Liver (tissue), 9 donors: ENCODE data around the gene COL6A2. TPM values are rescaled to one million over a fixed set of nuclear protein-coding genes. Genes with fewer than 3 reads are reported as not detected.
A peak's percentile ranks its signal among the peaks of the same experiment; 100 is the strongest.

Experiments
- DNase-seq: peaks from one replicate; pipeline ENCODE4 v3.0.0-alpha.2; 2017; ENCODE audit warnings: low spot score
- H3K27ac ChIP-seq, 2 donors: one replicate each; pipeline ENCODE4 v1.7.0; 2013; ENCODE audit warnings: inconsistent platforms in 2 of 2, low read length in 2 of 2, control low read depth in 1 of 2, low read depth in 1 of 2, mild to moderate bottlenecking in 1 of 2
- H3K27me3 ChIP-seq, 4 donors: one replicate each; pipeline versions ENCODE4 v1.6.1 to v1.7.0; 2013; ENCODE audit warnings: low read length in 3 of 4, inconsistent platforms in 1 of 4, mild to moderate bottlenecking in 1 of 4, moderate library complexity in 1 of 4; ENCODE audit not compliant: control insufficient read depth in 4 of 4, insufficient read depth in 4 of 4
- H3K36me3 ChIP-seq, 4 donors: one replicate each; pipeline versions ENCODE4 v1.6.1 to v1.7.0; 2013; ENCODE audit warnings: low read length in 3 of 4, mild to moderate bottlenecking in 3 of 4, low read depth in 1 of 4, moderate library complexity in 1 of 4; ENCODE audit not compliant: control insufficient read depth in 4 of 4, insufficient read depth in 3 of 4
- H3K4me1 ChIP-seq, 4 donors: one replicate each; pipeline versions ENCODE4 v1.6.1 to v1.7.0; 2013; ENCODE audit warnings: low read length in 3 of 4, mild to moderate bottlenecking in 3 of 4, moderate library complexity in 1 of 4; ENCODE audit not compliant: control insufficient read depth in 4 of 4, insufficient read depth in 4 of 4
- H3K4me3 ChIP-seq, 3 donors: one replicate each; pipeline versions ENCODE4 v1.6.1 to v1.7.0; 2013; ENCODE audit warnings: low read length in 3 of 3, control low read depth in 1 of 3, low read depth in 1 of 3, mild to moderate bottlenecking in 1 of 3
- H3K9ac ChIP-seq, 2 donors: one replicate each; pipeline ENCODE4 v1.7.0; 2013; ENCODE audit warnings: low read length in 2 of 2, mild to moderate bottlenecking in 2 of 2, moderate library complexity in 2 of 2, control low read depth in 1 of 2, low read depth in 1 of 2
- H3K9me3 ChIP-seq, 4 donors: one replicate each; pipeline versions ENCODE4 v1.6.1 to v1.7.0; 2013; ENCODE audit warnings: low read length in 3 of 4; ENCODE audit not compliant: control insufficient read depth in 4 of 4
- EGR1 ChIP-seq, 2 donors: IDR thresholded peaks; 2 replicates each; pipeline ENCODE4 v1.6.1; 2016 to 2018; ENCODE audit warnings: antibody characterized with exemption in 2 of 2, low read depth in 2 of 2
- FOXA1 ChIP-seq: IDR thresholded peaks from 2 replicates; pipeline ENCODE4 v1.6.1; 2016; ENCODE audit warnings: antibody characterized with exemption
- GABPA ChIP-seq, 2 donors: IDR thresholded peaks in 1 of 2; conservative IDR thresholded peaks in 1 of 2; 2 replicates each; pipeline ENCODE4 v1.6.1; 2016; ENCODE audit warnings: antibody characterized with exemption in 2 of 2, mild to moderate bottlenecking in 1 of 2, moderate library complexity in 1 of 2
- HNF4A ChIP-seq, 2 donors: conservative IDR thresholded peaks; 2 replicates each; pipeline ENCODE4 v1.6.1; 2016; ENCODE audit warnings: antibody characterized with exemption in 2 of 2, mild to moderate bottlenecking in 2 of 2
- HNF4G ChIP-seq: IDR thresholded peaks from 2 replicates; pipeline ENCODE4 v1.6.1; 2016; ENCODE audit warnings: antibody characterized with exemption
- JUND ChIP-seq, 2 donors: IDR thresholded peaks; 2 replicates each; pipeline ENCODE4 v1.6.1; 2016; ENCODE audit warnings: antibody characterized with exemption in 2 of 2
- NR2F2 ChIP-seq: IDR thresholded peaks from 2 replicates; pipeline ENCODE4 v1.6.1; 2016; ENCODE audit warnings: antibody characterized with exemption
- RAD21 ChIP-seq, 2 donors: IDR thresholded peaks; 2 replicates each; pipeline ENCODE4 v1.6.1; 2016; ENCODE audit warnings: antibody characterized with exemption in 2 of 2, mild to moderate bottlenecking in 2 of 2
- RXRA ChIP-seq, 2 donors: IDR thresholded peaks; 2 replicates each; pipeline ENCODE4 v1.6.1; 2017 to 2018; ENCODE audit warnings: antibody characterized with exemption in 2 of 2, mild to moderate bottlenecking in 1 of 2
- SP1 ChIP-seq: IDR thresholded peaks from 2 replicates; pipeline ENCODE4 v1.6.1; 2018; ENCODE audit warnings: antibody characterized with exemption, mild to moderate bottlenecking
- TAF1 ChIP-seq: conservative IDR thresholded peaks from 2 replicates; pipeline ENCODE4 v1.6.1; 2016; ENCODE audit warnings: antibody characterized with exemption, mild to moderate bottlenecking
- YY1 ChIP-seq: IDR thresholded peaks from 2 replicates; pipeline ENCODE4 v1.6.1; 2016; ENCODE audit warnings: antibody characterized with exemption, mild to moderate bottlenecking
- WGBS: extraction: QIAGEN DNeasy Blood & Tissue Kit; methylation state at CpG from one replicate; pipeline ENCODE4 v1.1.7; 2013; 5-methylcytosine and 5-hydroxymethylcytosine counted together
- polyA plus RNA-seq, 2 donors: library from polyadenylated mRNA; stranded (reverse) in 1 of 2; unstranded in 1 of 2; fragments of 200-250 nt in 1 of 2; fragments of >200 nt in 1 of 2; fragmentation: Nextera tagmentation in 1 of 2; extraction: Ambion mirVana in 1 of 2; gene quantifications; one replicate each; pipeline versions ENCODE4 v1.2.1 to v1.2.3, GENCODE V29; 2013 to 2015
- total RNA-seq, 2 donors: library from RNA; depleted of rRNA; stranded (reverse); fragments of >200 nt; gene quantifications; one replicate each; pipeline ENCODE4 v1.2.3, GENCODE V29; 2014
- TF ChIP-seq, protein P1 (sequence below): fragments of 150-350 bp; IDR thresholded peaks from 2 replicates; pipeline ENCODE4 v1.5.1; 2017; ENCODE audit warnings: improper control_type of control experiment, low read depth, low read length; ENCODE audit not compliant: missing input control
- TF ChIP-seq, protein P2 (sequence below): IDR thresholded peaks from 2 replicates; pipeline ENCODE4 v1.6.1; 2016; ENCODE audit warnings: antibody characterized with exemption
- TF ChIP-seq, protein P3 (sequence below): IDR thresholded peaks from 2 replicates; pipeline ENCODE4 v1.6.1; 2016; ENCODE audit warnings: antibody characterized with exemption, mild to moderate bottlenecking
- TF ChIP-seq, protein P4 (sequence below): IDR thresholded peaks from 2 replicates; pipeline ENCODE4 v1.6.1; 2016; ENCODE audit warnings: antibody characterized with exemption
- TF ChIP-seq, protein P5 (sequence below): IDR thresholded peaks from 2 replicates; pipeline ENCODE4 v1.6.1; 2016; ENCODE audit warnings: antibody characterized with exemption
- donor health status: healthy.
- donor health status: healthy.
- donor health status: healthy.
- donor health status: healthy.
- donor health status: healthy.

COL6A2 gene
- total and polyA plus RNA-seq, 4 donors: 5.8 to 80.8 (median 41.7) TPM

DNA sequence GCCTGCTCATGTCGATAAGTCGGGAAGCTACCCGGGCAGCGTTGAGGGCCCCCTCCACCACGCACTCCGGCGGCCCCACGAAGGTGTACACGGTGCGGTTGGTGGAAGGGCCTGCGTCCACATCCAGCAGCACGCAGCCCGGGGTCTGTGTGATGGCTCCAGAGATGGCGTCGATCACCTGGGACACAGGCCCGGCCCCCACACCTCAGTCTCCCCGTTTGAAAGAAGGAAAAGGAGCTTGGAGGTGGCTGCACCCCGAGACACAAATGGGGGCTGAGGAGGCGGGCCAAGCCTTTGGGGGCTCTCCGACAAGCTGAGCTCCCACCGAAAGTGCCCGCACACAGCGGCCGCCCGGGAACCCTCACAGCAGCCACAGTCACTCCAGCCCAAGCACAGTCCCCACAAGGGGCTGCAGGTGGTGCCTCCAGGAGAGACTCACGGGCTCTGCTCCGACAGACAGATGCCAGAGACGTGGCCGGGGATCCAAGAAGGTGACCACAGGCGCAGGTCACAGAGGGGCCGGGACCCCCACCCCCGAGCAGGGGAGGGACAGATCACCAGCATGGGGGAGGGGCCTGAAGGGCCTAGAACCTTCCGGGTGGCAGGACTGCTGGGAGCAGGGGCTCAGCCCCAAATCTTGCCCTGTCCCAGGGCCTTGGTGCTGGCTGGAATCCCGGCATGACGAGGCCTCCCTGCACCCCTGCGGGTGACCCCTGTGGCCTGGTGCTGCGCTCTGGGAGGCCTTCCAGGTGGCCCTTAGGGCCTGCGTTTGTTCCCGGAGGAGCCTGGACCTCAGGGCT lies 56.4 kb downstream of the COL6A2 start:
- H3K27ac ChIP-seq: peak overlapping the region; percentile 83 to 92
- TF ChIP-seq GABPA (IDR thresholded peaks at IDR 0.05 in 1 of 2, conservative IDR thresholded peaks at IDR 0.05 in 1 of 2): no peak
- TF ChIP-seq, protein P1, sequence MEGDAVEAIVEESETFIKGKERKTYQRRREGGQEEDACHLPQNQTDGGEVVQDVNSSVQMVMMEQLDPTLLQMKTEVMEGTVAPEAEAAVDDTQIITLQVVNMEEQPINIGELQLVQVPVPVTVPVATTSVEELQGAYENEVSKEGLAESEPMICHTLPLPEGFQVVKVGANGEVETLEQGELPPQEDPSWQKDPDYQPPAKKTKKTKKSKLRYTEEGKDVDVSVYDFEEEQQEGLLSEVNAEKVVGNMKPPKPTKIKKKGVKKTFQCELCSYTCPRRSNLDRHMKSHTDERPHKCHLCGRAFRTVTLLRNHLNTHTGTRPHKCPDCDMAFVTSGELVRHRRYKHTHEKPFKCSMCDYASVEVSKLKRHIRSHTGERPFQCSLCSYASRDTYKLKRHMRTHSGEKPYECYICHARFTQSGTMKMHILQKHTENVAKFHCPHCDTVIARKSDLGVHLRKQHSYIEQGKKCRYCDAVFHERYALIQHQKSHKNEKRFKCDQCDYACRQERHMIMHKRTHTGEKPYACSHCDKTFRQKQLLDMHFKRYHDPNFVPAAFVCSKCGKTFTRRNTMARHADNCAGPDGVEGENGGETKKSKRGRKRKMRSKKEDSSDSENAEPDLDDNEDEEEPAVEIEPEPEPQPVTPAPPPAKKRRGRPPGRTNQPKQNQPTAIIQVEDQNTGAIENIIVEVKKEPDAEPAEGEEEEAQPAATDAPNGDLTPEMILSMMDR: no peak
- TF ChIP-seq RAD21 (IDR thresholded peaks at IDR 0.05): no peak
- TF ChIP-seq YY1: peak; percentile 17
- TF ChIP-seq, protein P2, sequence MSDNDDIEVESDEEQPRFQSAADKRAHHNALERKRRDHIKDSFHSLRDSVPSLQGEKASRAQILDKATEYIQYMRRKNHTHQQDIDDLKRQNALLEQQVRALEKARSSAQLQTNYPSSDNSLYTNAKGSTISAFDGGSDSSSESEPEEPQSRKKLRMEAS: no peak
- no peak for TF ChIP-seq FOXA1
- TF ChIP-seq RXRA (IDR thresholded peaks at IDR 0.05): peak in 1 of 2 donors; percentile 39
- TF ChIP-seq, protein P3, sequence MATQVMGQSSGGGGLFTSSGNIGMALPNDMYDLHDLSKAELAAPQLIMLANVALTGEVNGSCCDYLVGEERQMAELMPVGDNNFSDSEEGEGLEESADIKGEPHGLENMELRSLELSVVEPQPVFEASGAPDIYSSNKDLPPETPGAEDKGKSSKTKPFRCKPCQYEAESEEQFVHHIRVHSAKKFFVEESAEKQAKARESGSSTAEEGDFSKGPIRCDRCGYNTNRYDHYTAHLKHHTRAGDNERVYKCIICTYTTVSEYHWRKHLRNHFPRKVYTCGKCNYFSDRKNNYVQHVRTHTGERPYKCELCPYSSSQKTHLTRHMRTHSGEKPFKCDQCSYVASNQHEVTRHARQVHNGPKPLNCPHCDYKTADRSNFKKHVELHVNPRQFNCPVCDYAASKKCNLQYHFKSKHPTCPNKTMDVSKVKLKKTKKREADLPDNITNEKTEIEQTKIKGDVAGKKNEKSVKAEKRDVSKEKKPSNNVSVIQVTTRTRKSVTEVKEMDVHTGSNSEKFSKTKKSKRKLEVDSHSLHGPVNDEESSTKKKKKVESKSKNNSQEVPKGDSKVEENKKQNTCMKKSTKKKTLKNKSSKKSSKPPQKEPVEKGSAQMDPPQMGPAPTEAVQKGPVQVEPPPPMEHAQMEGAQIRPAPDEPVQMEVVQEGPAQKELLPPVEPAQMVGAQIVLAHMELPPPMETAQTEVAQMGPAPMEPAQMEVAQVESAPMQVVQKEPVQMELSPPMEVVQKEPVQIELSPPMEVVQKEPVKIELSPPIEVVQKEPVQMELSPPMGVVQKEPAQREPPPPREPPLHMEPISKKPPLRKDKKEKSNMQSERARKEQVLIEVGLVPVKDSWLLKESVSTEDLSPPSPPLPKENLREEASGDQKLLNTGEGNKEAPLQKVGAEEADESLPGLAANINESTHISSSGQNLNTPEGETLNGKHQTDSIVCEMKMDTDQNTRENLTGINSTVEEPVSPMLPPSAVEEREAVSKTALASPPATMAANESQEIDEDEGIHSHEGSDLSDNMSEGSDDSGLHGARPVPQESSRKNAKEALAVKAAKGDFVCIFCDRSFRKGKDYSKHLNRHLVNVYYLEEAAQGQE: no peak
- no peak for TF ChIP-seq HNF4G
- TF ChIP-seq NR2F2: no peak
- TF ChIP-seq JUND (IDR thresholded peaks at IDR 0.05): no peak
- peak in 1 of 2 donors; percentile 6 for TF ChIP-seq HNF4A (conservative IDR thresholded peaks at IDR 0.05)
- TF ChIP-seq SP1: no peak
- no peak for TF ChIP-seq TAF1
- TF ChIP-seq, protein P4, sequence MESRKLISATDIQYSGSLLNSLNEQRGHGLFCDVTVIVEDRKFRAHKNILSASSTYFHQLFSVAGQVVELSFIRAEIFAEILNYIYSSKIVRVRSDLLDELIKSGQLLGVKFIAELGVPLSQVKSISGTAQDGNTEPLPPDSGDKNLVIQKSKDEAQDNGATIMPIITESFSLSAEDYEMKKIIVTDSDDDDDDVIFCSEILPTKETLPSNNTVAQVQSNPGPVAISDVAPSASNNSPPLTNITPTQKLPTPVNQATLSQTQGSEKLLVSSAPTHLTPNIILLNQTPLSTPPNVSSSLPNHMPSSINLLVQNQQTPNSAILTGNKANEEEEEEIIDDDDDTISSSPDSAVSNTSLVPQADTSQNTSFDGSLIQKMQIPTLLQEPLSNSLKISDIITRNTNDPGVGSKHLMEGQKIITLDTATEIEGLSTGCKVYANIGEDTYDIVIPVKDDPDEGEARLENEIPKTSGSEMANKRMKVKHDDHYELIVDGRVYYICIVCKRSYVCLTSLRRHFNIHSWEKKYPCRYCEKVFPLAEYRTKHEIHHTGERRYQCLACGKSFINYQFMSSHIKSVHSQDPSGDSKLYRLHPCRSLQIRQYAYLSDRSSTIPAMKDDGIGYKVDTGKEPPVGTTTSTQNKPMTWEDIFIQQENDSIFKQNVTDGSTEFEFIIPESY: no peak
- TF ChIP-seq, protein P5, sequence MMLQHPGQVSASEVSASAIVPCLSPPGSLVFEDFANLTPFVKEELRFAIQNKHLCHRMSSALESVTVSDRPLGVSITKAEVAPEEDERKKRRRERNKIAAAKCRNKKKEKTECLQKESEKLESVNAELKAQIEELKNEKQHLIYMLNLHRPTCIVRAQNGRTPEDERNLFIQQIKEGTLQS: no peak
- TF ChIP-seq EGR1 (IDR thresholded peaks at IDR 0.05; ENCODE audit: low read depth in 2 of 2): no peak
- 38% methylated on average over 39 of the region's 39 CpGs for WGBS

More for the DNA sequence above, 56.4 kb downstream of the COL6A2 start:
- Histone ChIP-seq H3K27me3 (no peaks in the 10 kb centered on the region), H3K4me3 (peak overlapping the region; percentile 60 to 85 (median 70)), H3K9me3 (no peaks in the 10 kb centered on the region), H3K36me3 (peaks cover 3 to 10% (median 5%) of the 10 kb centered on the region in 4 donors), H3K4me1 (peaks cover 4 to 39% (median 17%) of the 10 kb centered on the region in 4 donors), H3K9ac (peak overlapping the region; percentile 83 to 99)
- peak; percentile 46 for DNase-seq
